Smooth muscle cell (in vitro differentiated cells): ENCODE measurements around the gene BUB1B. TPM values are rescaled to one million over a fixed set of nuclear protein-coding genes. Genes with fewer than 3 reads are reported as not detected.

Experiments
- DNase-seq: peaks from one replicate; lab custom pipeline; 2025; ENCODE audit not compliant: unreplicated experiment; lab: John Stamatoyannopoulos, UW
- H2AFZ ChIP-seq: fragments of 200-600 bp; sonication (generic); 2 replicates; pipeline ENCODE4 v1.6.0; 2016; ENCODE audit warnings: antibody characterized with exemption, low read depth, mild to moderate bottlenecking
- H3F3A ChIP-seq: fragments of 200-600 bp; sonication (generic); 2 replicates; pipeline ENCODE4 v1.6.0; 2017; ENCODE audit warnings: antibody characterized with exemption, low read depth
- H3K27ac ChIP-seq: fragments of 200-600 bp; sonication (generic); 2 replicates; pipeline ENCODE4 v1.5.1; 2016; ENCODE audit warnings: low read depth, mild to moderate bottlenecking
- H3K27me3 ChIP-seq: fragments of 200-600 bp; sonication (generic); 2 replicates; pipeline ENCODE4 v1.6.1; 2016; ENCODE audit warnings: low read depth, mild to moderate bottlenecking
- H3K36me3 ChIP-seq: fragments of 200-600 bp; sonication (generic); 2 replicates; pipeline ENCODE4 v1.5.1; 2016; ENCODE audit warnings: low read depth
- H3K4me1 ChIP-seq: fragments of 200-600 bp; sonication (generic); 2 replicates; pipeline ENCODE4 v1.5.1; 2016; ENCODE audit warnings: low read depth
- H3K4me2 ChIP-seq: fragments of 200-600 bp; sonication (generic); 2 replicates; pipeline ENCODE4 v1.6.0; 2016; ENCODE audit warnings: mild to moderate bottlenecking
- H3K4me3 ChIP-seq: fragments of 200-600 bp; sonication (generic); 2 replicates; pipeline ENCODE4 v1.5.1; 2016; ENCODE audit warnings: mild to moderate bottlenecking
- H3K79me2 ChIP-seq: fragments of 200-600 bp; sonication (generic); 2 replicates; pipeline ENCODE4 v1.6.0; 2016; ENCODE audit warnings: low read depth, mild to moderate bottlenecking
- H3K9ac ChIP-seq: fragments of 200-600 bp; sonication (generic); 2 replicates; pipeline ENCODE4 v1.6.0; 2016; ENCODE audit warnings: low read depth
- H3K9me3 ChIP-seq: fragments of 200-600 bp; sonication (generic); replicated peaks from 2 replicates; pipeline ENCODE4 v1.5.1; 2016; ENCODE audit warnings: low read depth
- H4K20me1 ChIP-seq: fragments of 200-600 bp; sonication (generic); 2 replicates; pipeline ENCODE4 v1.6.0; 2016; ENCODE audit warnings: low read depth
- WGBS: methylation state at CpG from one replicate; pipeline ENCODE4 v1.1.7; 2016; ENCODE audit warnings: low lambda C conversion rate; 5-methylcytosine and 5-hydroxymethylcytosine counted together
- polyA plus RNA-seq: library from polyadenylated mRNA; unstranded; fragments of >200 nt; fragmentation: Nextera tagmentation; extraction: Ambion mirVana; gene quantifications from 2 replicates; pipeline ENCODE4 v1.2.1, GENCODE V29; 2016
- total RNA-seq: library from RNA; depleted of rRNA; stranded (reverse); fragments of >200 nt; gene quantifications from 2 replicates; pipeline ENCODE4 v1.2.3, GENCODE V29; 2014
- TF ChIP-seq, protein P1 (sequence below): fragments of 200-600 bp; sonication (generic); IDR thresholded peaks from 2 replicates; pipeline ENCODE4 v1.5.1; 2017; ENCODE audit warnings: borderline replicate concordance, mild to moderate bottlenecking, antibody characterized with exemption; ENCODE audit not compliant: insufficient read depth, poor library complexity, severe bottlenecking

Gene BUB1B
- total and polyA plus RNA-seq, 2 experiments from 2014 or later = 5.8 to 15.0 TPM

DNA sequence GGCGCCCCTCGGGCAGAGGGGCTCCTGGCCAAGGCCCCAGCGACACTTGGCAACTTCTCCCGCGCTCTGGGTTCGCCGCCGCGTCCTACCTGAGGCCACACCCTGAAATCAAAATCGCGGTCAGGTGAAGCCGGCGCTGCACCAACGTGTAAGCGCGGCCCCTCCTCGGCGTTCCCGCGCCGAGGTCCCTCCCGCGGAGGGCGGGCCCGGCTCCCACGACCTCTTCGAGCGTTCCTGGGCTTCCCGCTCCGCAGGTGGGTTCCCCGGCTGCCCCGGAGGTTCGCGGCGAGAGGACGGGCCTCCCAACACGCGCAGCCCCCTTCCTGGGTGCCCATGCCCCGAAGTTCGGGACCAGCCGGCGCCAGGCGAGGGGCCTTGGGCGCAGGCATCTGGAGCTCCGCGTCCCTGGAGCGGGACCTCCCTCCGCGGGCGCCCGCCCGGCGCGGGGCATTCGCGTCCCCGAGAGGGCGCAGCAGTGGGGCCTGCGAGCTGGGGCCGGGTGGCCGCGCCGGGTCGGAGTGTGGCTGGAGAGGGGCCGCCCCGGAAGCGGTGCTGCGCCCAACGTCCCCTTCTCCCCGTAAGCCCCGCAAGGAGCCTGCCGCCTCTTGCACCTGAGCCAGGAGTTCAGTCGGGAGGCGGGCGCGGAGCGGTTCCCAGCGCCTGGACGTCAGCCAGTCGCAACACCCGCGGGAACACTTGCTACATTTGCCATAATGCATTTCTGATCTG lies 91.7 kb downstream of the BUB1B start:
- H3K4me2 ChIP-seq = peak overlapping the region; percentile 96
- DNase-seq = no peak
- H3K9me3 ChIP-seq = no peaks in the 10 kb centered on the region
- 1% methylated on average over 71 of the region's 82 CpGs for WGBS
- no peaks in the 10 kb centered on the region for H3F3A ChIP-seq
- peaks cover 7% of the 10 kb centered on the region for H3K4me1 ChIP-seq
- no peaks in the 10 kb centered on the region for H3K36me3 ChIP-seq
- H3K79me2 ChIP-seq = no peaks in the 10 kb centered on the region
- H2AFZ ChIP-seq = peak overlapping the region; percentile 65
- peaks cover 52% of the 10 kb centered on the region for H3K27me3 ChIP-seq
- TF ChIP-seq, protein P1, sequence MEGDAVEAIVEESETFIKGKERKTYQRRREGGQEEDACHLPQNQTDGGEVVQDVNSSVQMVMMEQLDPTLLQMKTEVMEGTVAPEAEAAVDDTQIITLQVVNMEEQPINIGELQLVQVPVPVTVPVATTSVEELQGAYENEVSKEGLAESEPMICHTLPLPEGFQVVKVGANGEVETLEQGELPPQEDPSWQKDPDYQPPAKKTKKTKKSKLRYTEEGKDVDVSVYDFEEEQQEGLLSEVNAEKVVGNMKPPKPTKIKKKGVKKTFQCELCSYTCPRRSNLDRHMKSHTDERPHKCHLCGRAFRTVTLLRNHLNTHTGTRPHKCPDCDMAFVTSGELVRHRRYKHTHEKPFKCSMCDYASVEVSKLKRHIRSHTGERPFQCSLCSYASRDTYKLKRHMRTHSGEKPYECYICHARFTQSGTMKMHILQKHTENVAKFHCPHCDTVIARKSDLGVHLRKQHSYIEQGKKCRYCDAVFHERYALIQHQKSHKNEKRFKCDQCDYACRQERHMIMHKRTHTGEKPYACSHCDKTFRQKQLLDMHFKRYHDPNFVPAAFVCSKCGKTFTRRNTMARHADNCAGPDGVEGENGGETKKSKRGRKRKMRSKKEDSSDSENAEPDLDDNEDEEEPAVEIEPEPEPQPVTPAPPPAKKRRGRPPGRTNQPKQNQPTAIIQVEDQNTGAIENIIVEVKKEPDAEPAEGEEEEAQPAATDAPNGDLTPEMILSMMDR = no peak
- H3K27ac ChIP-seq = no peak overlapping the region
- H3K4me3 ChIP-seq = peak overlapping the region; percentile 66
- H3K9ac ChIP-seq = no peak overlapping the region
- no peaks in the 10 kb centered on the region for H4K20me1 ChIP-seq

DNA sequence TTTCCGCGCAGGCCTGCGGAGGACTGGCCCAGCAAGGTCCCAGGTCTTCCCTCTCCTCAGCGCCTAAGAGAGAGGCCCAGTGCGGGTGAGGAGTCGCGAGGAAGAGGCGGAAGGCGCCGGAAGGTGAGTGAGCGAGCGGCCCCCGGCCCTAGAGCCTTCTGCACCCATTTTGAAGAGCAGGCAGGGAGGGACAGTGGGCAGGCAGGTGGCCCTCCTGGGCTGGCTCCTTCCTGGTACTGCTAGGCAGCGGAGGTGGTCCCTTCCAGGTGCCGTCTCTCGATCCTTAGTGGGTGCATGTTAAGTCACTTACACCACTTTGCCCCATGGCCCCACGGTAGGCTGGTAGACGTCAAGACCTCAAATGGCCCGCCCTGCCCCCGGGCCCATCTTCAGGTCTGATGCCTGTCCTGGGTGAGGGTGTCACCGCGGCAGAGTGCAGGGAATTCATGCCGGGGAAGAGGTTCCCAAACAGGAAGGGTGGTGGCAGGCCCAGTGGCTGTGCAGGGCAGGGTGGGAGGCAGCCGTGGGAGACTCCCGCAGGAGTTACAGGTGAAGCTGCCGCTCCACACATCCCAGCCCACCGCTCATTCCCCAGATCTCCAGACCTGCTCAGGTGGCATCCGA lies 92.4 kb downstream of the BUB1B start:
- no peaks in the 10 kb centered on the region for H3K79me2 ChIP-seq
- peak overlapping the region; percentile 96 for H3K4me2 ChIP-seq
- DNase-seq = no peak
- H3K9ac ChIP-seq = no peak overlapping the region
- TF ChIP-seq, protein P1 = no peak
- H4K20me1 ChIP-seq = no peaks in the 10 kb centered on the region
- WGBS = 52% methylated on average over 28 of the region's 28 CpGs
- H3K4me3 ChIP-seq = peak overlapping the region; percentile 66
- H3K27ac ChIP-seq = no peak overlapping the region
- H3K4me1 ChIP-seq = peaks cover 7% of the 10 kb centered on the region
- no peaks in the 10 kb centered on the region for H3K36me3 ChIP-seq
- peaks cover 52% of the 10 kb centered on the region for H3K27me3 ChIP-seq
- H3K9me3 ChIP-seq = no peaks in the 10 kb centered on the region
- H2AFZ ChIP-seq = peak overlapping the region; percentile 65
- H3F3A ChIP-seq = no peaks in the 10 kb centered on the region

- peaks cover 52% of the 10 kb centered on the region for H3K27me3 ChIP-seq
- H4K20me1 ChIP-seq = no peaks in the 10 kb centered on the region
- H3K36me3 ChIP-seq = no peaks in the 10 kb centered on the region
- TF ChIP-seq, protein P1 = no peak
- H3F3A ChIP-seq = no peaks in the 10 kb centered on the region
- no peak for DNase-seq
- WGBS = 97% methylated on average over 3 of the region's 3 CpGs
- H3K9me3 ChIP-seq = no peaks in the 10 kb centered on the region
- H3K79me2 ChIP-seq = no peaks in the 10 kb centered on the region
- H2AFZ ChIP-seq = no peak overlapping the region
- H3K4me3 ChIP-seq = no peak overlapping the region
- H3K9ac ChIP-seq = no peak overlapping the region
- no peak overlapping the region for H3K27ac ChIP-seq
- H3K4me1 ChIP-seq = peaks cover 7% of the 10 kb centered on the region
- H3K4me2 ChIP-seq = no peak overlapping the region
Measured at GRCh38 chr15:40254452-40254851, 93.6 kb downstream of the BUB1B start.

GRCh38 chr15:40255033-40255432 lies 94.2 kb downstream of the BUB1B start:
- peaks cover 7% of the 10 kb centered on the region for H3K4me1 ChIP-seq
- no peak overlapping the region for H2AFZ ChIP-seq
- WGBS = 99% methylated on average over 4 of the region's 4 CpGs
- no peak overlapping the region for H3K27ac ChIP-seq
- DNase-seq = no peak
- H3K36me3 ChIP-seq = no peaks in the 10 kb centered on the region
- TF ChIP-seq, protein P1 = no peak
- H3K79me2 ChIP-seq = no peaks in the 10 kb centered on the region
- H3K4me3 ChIP-seq = no peak overlapping the region
- H4K20me1 ChIP-seq = no peaks in the 10 kb centered on the region
- H3K27me3 ChIP-seq = peaks cover 52% of the 10 kb centered on the region
- H3K9ac ChIP-seq = no peak overlapping the region
- no peaks in the 10 kb centered on the region for H3K9me3 ChIP-seq
- H3K4me2 ChIP-seq = no peak overlapping the region
- H3F3A ChIP-seq = no peaks in the 10 kb centered on the region
